SH-SY5Y (cell line): ENCODE data around the gene RMDN3.

Source experiments
- GATA2 ChIP-seq: IDR thresholded peaks from 2 replicates; pipeline ENCODE4 v1.6.1; 2011; ENCODE audit warnings: mild to moderate bottlenecking, low read depth, low read length
- GATA3 ChIP-seq: IDR thresholded peaks from 2 replicates; pipeline ENCODE4 v1.6.1; 2011; ENCODE audit warnings: low read depth, mild to moderate bottlenecking, low read length, moderate library complexity

- TF ChIP-seq GATA2 (no peak), GATA3 (no peak)
These were observed 7.1 kb downstream of the RMDN3 start for GRCh38 chr15:40747685-40748631.
